Endothelial cell (in vitro differentiated cells): ENCODE data around the gene RAPGEF1. TPM values are rescaled to one million over a fixed set of nuclear protein-coding genes. Genes with fewer than 3 reads are reported as not detected.

ENCODE experiments used
- DNase-seq: peaks from one replicate; pipeline ENCODE4 v3.0.0; 2021; ENCODE audit warnings: low spot score
- H3K27ac Mint-ChIP-seq: one replicate; pipeline ENCODE4 v1.8.0; 2021; ENCODE audit warnings: mixed read lengths, inconsistent platforms; ENCODE audit not compliant: unreplicated experiment
- H3K27me3 Mint-ChIP-seq: one replicate; pipeline ENCODE4 v1.8.0; 2021; ENCODE audit warnings: mild to moderate bottlenecking, moderate library complexity, mixed read lengths, inconsistent platforms; ENCODE audit not compliant: unreplicated experiment
- H3K36me3 Mint-ChIP-seq: one replicate; pipeline ENCODE4 v1.8.0; 2021; ENCODE audit warnings: mild to moderate bottlenecking, low read depth, mixed read lengths, inconsistent platforms; ENCODE audit not compliant: unreplicated experiment
- H3K4me1 Mint-ChIP-seq: one replicate; pipeline ENCODE4 v1.8.0; 2021; ENCODE audit warnings: mild to moderate bottlenecking, mixed read lengths, inconsistent platforms; ENCODE audit not compliant: unreplicated experiment
- H3K4me3 Mint-ChIP-seq: one replicate; pipeline ENCODE4 v1.8.0; 2021; ENCODE audit warnings: mild to moderate bottlenecking, mixed read lengths, inconsistent platforms; ENCODE audit not compliant: unreplicated experiment
- H3K9me3 Mint-ChIP-seq: one replicate; pipeline ENCODE4 v1.8.0; 2021; ENCODE audit warnings: mixed read lengths, inconsistent platforms; ENCODE audit not compliant: unreplicated experiment
- CTCF ChIP-seq: fragments of 200-600 bp; sonication (generic); IDR thresholded peaks from one replicate; pipeline ENCODE4 v1.5.0; 2021; ENCODE audit warnings: antibody characterized with exemption; ENCODE audit not compliant: unreplicated experiment
- total RNA-seq: library from RNA; stranded (reverse); fragmentation: NEBNext Ultra II Directional; extraction: Animal tissue kit (Norgen Biotek cat#: 25700); gene quantifications from one replicate; pipeline ENCODE4 v1.2.1, GENCODE V29; 2021; ENCODE audit not compliant: unreplicated experiment

Gene RAPGEF1
- total RNA-seq, 1 donor from 2014 or later, result 226 TPM

GRCh38 chr9:131528886-131529505 lies 210.9 kb downstream of the RAPGEF1 start:
- peaks cover 26% of the 10 kb centered on the region for H3K36me3 Mint-ChIP-seq
- TF ChIP-seq CTCF, result no peak
- peaks cover 5% of the 10 kb centered on the region for H3K27me3 Mint-ChIP-seq
- H3K27ac Mint-ChIP-seq, result no peak overlapping the region
- no peak for DNase-seq
- no peaks in the 10 kb centered on the region for H3K9me3 Mint-ChIP-seq
- H3K4me3 Mint-ChIP-seq, result no peak overlapping the region
- no peaks in the 10 kb centered on the region for H3K4me1 Mint-ChIP-seq

- Mint-ChIP-seq H3K27ac (no peak overlapping the region), H3K4me3 (peak overlapping the region; percentile 32), H3K4me1 (no peaks in the 10 kb centered on the region), H3K36me3 (peaks cover 26% of the 10 kb centered on the region), H3K27me3 (peaks cover 5% of the 10 kb centered on the region), H3K9me3 (no peaks in the 10 kb centered on the region)
- no peak for DNase-seq
- no peak for TF ChIP-seq CTCF
Measured at GRCh38 chr9:131528186-131528585, 211.7 kb downstream of the RAPGEF1 start.

Other genes with a start within 250 kb of the RAPGEF1 start
- gene POMT1, start 237.2 kb downstream of the RAPGEF1 start, total RNA-seq, result 57.6 TPM
- 23.0 TPM for gene UCK1, start 208.8 kb downstream of the RAPGEF1 start, total RNA-seq
- gene PRRT1B, start 194.6 kb downstream of the RAPGEF1 start, total RNA-seq, result not detected